ENCODE data around the gene SSBP3.
A peak's percentile ranks its signal among the peaks of the same experiment; 100 is the strongest.

Gene SSBP3

GRCh38 chr1:54302951-54303843, 103.0 kb downstream of the SSBP3 start:
- no peak for DNase-seq (ENCODE audit: low read depth)

- no peak for DNase-seq (ENCODE audit: low read depth)
These were observed 103.6 kb downstream of the SSBP3 start for GRCh38 chr1:54302549-54302948.

- DNase-seq (ENCODE audit: low read depth) = no peak
These were observed 104.7 kb downstream of the SSBP3 start for GRCh38 chr1:54301497-54301896.

GRCh38 chr1:54300401-54300800, 105.8 kb downstream of the SSBP3 start:
- DNase-seq (ENCODE audit: low read depth) = no peak

- no peak for DNase-seq (ENCODE audit: low read depth)
These were observed 107.2 kb downstream of the SSBP3 start for GRCh38 chr1:54299037-54299436.

DNA sequence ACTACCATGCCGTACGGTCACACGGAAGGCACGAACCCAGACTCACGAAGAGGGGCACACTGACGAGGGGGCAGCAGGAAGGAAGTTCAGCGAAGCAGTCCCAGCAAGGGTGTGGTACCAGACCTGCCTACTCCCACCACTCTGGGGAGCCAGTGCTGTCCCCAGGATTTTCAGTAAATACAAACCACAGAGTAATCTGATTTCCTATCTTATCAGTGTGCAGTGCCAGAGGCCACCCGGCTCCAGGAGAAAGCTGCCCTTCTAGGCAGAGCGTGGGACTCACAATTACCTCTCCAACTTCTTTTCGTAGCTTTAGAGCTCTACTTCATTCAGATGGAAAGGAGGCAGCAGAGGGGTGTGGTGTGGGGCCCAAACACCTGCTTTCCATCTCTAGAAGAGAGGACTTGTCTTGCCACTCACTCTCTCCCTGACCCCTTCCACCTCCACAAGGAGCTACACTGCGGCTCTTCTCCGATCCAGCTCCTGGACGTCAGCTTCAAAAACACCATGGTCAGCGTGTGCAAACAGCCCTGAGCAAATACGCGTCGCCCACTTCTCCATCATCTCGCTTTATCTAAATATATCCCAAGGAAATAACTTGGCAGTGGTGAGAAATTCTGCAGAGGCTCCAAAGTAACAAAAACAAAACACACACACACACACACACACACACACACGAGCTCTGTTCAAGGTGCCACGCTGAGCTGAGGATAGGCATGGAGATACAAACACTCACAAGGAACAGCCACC, 107.7 kb downstream of the SSBP3 start:
- DNase-seq (ENCODE audit: low read depth) = no peak

DNA sequence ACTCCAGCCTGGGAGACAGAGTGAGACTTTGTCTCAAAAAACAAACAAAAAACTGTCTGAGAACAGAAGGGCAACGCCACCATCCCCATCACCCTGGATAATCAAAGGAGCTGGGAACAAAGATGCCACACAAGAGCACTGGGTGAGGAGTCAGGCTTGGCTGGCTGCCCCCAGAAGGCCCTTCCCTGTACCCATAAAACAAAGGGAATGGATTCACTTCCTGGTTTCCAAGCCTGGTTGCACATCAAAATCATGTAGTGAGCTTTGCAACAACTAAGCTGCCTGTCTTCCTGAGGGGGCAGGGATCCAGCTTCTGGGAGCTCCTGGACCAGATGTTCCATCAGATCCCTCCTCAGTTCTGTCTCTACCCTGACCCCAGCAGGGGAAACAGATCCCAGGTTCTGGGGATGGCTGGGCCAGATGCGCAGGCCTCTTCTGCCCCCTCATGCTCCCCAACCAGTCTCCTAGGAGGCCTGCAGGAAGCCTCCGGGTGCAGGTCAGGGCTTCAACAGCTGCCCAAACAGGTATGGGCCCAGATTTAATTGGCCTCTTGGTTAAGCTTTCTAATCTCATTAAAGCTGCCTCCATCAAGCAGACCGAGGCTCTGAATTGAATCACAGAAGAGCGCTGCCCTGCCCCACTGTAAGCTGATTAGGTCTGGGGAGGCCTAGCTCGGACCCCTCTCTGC, 108.5 kb downstream of the SSBP3 start:
- no peak for DNase-seq (ENCODE audit: low read depth)

DNA sequence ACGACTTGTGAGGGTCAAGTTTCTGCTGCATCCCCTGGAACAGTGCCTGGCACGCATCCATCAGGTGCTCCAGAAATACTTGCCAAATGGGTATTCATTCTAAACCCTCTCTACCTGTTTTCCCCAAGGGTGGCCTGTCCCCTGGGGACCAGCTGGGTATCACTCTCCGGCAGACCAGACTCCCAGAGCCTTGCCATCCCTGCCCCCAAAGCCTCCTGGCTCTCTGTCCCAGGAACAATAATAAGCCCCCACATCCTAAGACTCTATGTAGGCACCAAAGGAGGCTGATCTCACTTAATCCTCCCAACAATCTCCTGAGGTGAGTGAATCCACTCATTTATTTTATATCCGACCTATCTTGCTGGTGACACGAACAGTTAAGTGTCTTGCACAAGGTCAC, 109.5 kb downstream of the SSBP3 start:
- no peak for DNase-seq (ENCODE audit: low read depth)

DNA sequence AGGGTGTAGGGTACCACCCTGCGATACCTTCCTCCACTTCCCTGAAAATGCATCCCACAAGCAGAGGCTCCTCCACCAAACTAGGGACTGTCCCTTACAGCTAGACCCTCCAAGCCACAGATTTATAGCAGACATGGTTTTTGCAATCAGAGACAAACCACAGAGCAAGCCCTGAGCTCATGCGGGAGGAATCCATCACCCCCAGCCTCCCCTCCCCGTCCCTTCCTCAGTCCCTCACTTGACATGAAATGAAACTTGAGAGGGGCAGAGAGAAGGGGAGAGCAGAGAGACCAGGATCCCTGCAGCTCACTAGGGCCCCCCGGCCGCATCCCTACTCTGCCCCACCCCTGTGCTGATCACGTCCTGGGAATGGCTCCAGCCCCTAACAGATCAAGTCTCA, 111.3 kb downstream of the SSBP3 start:
- DNase-seq (ENCODE audit: low read depth) = no peak

DNA sequence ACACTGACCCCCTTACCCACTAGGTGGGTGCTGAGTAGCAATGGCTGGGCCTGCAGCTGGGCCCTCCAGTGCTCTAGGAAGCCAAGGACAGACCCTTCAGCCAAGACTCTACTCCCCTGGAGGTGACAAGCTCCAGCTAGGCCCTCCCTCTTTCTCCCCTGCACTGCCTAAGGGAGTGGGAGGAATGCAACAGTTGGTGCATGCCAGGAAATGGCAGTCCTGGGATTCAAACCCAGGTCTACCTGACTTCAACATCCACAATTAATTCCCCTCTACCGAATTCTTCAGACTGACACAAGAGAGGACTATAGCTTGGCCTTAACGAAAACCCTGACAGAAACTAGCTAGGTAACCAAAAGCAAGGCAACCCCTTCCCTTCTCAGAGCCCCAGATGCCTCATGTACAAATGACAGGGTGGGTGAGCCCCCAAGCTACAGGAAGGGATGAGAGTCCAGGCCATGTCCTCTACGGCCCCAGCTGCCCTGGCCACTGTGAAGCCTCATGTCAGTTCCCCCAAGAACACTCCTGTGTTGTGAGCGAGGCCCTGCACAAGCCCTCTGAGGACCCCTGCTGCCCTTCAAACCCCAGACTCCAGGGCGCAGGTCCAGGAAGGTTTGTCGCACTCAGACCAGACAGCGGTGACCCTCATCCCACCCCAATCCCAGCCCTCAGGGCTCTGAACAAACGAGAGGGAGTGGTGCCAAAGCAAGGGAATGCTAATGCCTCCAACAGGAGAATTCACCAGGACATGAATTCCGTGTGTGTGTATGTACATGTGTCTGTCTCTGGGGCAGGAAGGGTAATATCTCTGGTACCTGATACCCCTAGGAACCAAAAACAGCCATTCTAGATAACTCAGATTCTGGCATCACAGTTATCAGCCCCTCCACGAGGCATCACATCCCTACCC, 113.9 kb downstream of the SSBP3 start:
- DNase-seq (ENCODE audit: low read depth) = no peak

DNA sequence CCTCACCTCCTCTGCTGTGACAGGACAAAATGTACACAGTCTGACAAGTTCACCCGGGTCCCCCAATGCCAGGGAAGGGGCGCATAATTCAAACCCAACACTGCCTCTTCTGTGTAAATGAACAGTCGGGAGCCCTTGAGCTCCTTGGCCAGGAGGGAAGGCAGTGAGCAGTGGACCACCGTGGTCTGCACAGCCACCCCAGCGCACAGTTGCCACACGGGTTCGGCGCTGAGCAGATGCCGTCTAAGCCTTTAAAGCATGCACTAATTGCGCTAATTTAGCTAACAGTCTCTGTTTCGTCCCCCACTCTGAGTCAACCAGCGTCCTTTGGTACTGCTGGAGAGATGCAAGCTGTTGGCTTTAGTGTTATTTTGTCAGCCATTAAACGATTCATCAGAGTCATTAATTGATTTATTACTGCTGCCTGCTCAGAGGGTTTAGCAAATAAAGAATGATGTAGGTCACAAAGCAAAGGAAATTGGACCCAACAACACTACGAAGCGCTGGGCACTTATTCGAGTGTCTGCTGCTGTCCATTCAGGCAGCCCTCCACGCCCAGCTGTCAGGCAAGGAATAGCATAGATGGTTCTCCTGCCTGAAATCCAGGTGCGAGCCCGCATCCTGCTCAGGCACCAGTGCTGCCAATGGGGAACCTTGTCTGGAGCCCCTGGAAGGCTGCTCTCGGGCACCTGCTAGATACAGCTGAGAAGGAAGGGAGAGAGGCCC, 114.8 kb downstream of the SSBP3 start:
- DNase-seq (ENCODE audit: low read depth) = no peak

DNA sequence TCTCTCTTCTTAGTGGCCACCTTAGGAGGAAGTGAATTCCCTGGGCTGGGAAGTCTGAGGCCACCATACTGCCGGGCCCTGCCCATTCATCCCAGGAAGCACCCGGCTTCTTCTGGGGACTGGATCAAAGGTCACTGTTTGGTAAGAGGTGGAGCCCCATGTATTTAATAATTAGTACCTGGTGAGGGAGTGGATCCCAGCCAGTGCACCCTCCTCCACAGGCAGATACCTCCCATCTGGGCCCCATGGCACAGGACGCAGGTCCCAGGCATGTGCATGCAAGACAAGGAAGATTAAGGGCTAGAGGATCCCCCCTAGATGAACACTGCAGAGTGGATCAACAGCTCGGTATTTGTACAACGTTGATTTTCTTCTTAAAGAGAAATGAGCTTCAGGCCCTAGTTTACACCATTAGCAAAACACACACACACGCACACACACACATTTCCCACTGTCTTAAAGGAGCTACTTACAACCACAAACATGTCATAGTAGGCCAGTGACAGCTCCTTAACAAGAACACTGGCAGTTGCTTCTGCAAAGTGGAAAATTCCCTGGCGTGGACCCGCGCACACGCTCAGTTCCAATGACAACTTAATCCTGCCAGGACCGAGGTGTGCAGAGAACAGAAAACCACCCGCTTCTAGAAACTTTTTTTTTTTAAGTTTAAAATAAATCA, 115.5 kb downstream of the SSBP3 start:
- DNase-seq (ENCODE audit: low read depth) = no peak

DNA sequence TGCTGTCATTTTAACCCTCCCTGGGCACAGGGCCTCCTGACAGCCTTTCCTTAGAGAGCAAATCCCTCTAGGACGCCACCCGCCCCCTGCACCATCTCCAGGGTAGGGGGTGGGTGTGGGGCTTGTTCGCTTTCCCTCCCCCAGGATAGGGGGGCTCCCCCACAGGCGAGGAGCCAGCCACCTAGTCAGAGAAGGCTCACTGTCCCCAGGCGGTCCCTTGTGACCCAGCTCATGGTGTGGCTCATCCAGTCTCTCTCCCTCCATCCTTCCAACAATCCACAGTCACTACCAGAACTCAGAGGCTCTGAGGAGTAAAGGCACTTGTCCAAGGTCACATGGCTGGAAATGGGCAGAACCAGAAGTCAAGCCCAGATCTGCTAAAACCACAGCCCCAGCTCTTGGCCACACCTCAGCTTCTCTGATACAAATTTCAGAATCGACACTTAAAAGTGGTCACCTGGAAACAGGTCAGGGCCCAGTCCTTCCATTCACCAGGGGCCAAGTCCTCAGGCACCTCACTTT, 116.4 kb downstream of the SSBP3 start:
- no peak for DNase-seq (ENCODE audit: low read depth)

- DNase-seq (ENCODE audit: low read depth) = no peak
These were observed 118.4 kb downstream of the SSBP3 start for GRCh38 chr1:54287801-54288211.

DNA sequence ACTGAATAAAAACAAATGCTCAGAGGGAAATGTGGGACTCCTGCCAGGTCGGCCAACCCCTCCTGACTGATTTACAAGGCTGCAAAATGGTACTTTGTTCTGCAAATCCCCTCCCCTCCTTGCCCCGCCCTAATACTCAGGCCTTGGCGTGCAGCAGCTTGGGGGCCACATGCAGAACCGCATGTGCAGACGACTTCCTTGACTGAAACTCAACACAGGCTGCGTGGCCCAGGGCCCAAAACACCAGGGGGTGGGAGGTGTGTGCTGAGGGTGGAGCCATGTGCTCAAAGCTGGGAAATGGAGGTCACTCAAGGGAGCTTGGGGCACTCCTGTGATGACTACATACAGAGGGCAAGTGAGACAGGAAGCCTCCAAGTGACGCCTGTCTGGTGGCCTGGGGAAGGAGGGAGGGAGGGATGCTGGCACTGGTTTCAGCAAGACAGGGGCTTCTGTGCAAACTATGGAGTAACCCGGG, 119.0 kb downstream of the SSBP3 start:
- DNase-seq (ENCODE audit: low read depth) = peak; percentile 25

DNA sequence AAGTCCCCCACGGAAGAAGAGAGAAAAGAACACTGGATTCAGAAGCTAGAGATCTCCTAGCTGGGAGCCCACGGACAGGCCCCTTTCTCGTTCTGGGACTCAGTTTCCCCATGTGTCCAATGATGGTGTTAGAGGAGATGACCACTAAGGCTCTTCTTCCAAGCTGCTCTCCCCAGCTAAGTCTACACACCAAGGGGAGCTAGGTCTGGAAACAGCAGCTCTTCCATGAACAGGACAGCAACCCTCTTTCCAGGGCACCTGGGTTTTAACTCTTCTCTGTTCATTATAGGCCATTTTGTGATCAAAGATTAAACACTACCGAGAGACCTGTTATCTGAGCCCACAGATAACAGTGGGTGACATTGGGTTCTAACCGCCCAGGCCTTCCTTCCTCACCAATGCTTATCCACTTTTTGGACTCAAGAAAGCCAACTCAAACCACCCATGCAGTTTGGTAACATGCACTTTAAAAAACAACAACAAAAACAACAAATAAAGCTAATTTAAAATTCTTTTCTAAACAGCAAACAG, 120.3 kb downstream of the SSBP3 start:
- DNase-seq (ENCODE audit: low read depth) = no peak

GRCh38 chr1:54284781-54285529, 121.2 kb downstream of the SSBP3 start:
- DNase-seq (ENCODE audit: low read depth) = no peak

- DNase-seq (ENCODE audit: low read depth) = no peak
These were observed 122.4 kb downstream of the SSBP3 start for GRCh38 chr1:54283635-54284385.
